A549 (cell line): ENCODE results near the gene ZNF385A. TPM values are rescaled to one million over a fixed set of nuclear protein-coding genes. Genes with fewer than 3 reads are reported as not detected.

ENCODE experiments used
- ATAC-seq, 2 experiments: fragments of 200-7000 bp in 1 of 2; fragments of >200 bp in 1 of 2; cut with Nextera tagmentation in 1 of 2; cut with Tn5 transposase in 1 of 2; 3 replicates each; pipeline versions ENCODE4 v1.8.0 to v1.9.1; 2018 to 2020; ENCODE audit warnings: mild to moderate bottlenecking in 1 of 2, moderate library complexity in 1 of 2
- CTCF ChIA-PET: fragments of 300-600 bp; sonication (Branson Sonifier 250); formaldehyde crosslinking; extraction: SDS; loops from one replicate; lab custom pipeline; 2021; ENCODE audit warnings: antibody characterized with exemption, inconsistent platforms; lab: Yijun Ruan, JAX
- POLR2A ChIA-PET: fragments of 350-600 bp; formaldehyde crosslinking; extraction: SDS; loops from one replicate; lab custom pipeline; 2021; ENCODE audit warnings: antibody characterized with exemption, inconsistent platforms; lab: Yijun Ruan, JAX
- DNase-seq, 2 experiments: peaks; one replicate each; pipeline versions ENCODE4 v3.0.0 to v3.0.0-alpha.2; 2011 to 2016; ENCODE audit warnings: low read depth in 1 of 2, low spot score in 1 of 2
- FAIRE-seq: peaks from 2 replicates; lab custom pipeline; 2011; peaks lifted over from hg19 to GRCh38; lab: Jason Lieb, UNC
- H3K27ac ChIP-seq, 2 experiments: fragments of >200 bp; sonication (Bioruptor Twin); formaldehyde crosslinking; 3 replicates each; pipeline ENCODE4 v1.5.1; 2016 to 2017
- H3K4me1 ChIP-seq: fragments of >200 bp; sonication (Bioruptor Twin); formaldehyde crosslinking; 3 replicates; pipeline ENCODE4 v1.6.1; 2016
- H3K4me2 ChIP-seq: fragments of >200 bp; sonication (Bioruptor Twin); formaldehyde crosslinking; 3 replicates; pipeline ENCODE4 v1.6.1; 2016
- H3K4me3 ChIP-seq: fragments of >200 bp; sonication (Bioruptor Twin); formaldehyde crosslinking; 3 replicates; pipeline ENCODE4 v1.5.1; 2016
- H3K9me3 ChIP-seq: fragments of >200 bp; sonication (Bioruptor Twin); formaldehyde crosslinking; 3 replicates; pipeline ENCODE4 v1.6.1; 2016
- BCL3 ChIP-seq: fragments of >200 bp; sonication (Bioruptor Twin); formaldehyde crosslinking; IDR thresholded peaks from 3 replicates; pipeline ENCODE4 v1.6.1; 2016
- BHLHE40 ChIP-seq: IDR thresholded peaks from 2 replicates; pipeline ENCODE4 v1.6.1; 2012; ENCODE audit warnings: low read depth, low read length, inconsistent platforms
- CBX2 ChIP-seq: fragments of 200-600 bp; sonication (generic); IDR thresholded peaks from 2 replicates; pipeline ENCODE4 v1.6.1; 2016; ENCODE audit warnings: low read depth, mild to moderate bottlenecking, borderline replicate concordance
- CBX8 ChIP-seq: fragments of 200-600 bp; sonication (generic); IDR thresholded peaks from 2 replicates; pipeline ENCODE4 v1.6.1; 2016
- CEBPB ChIP-seq, 2 experiments: fragments of >200 bp in 1 of 2; sonication (Bioruptor Twin) in 1 of 2; formaldehyde crosslinking in 1 of 2; IDR thresholded peaks; 2 replicates each; pipeline ENCODE4 v1.6.1; 2012 to 2016
- CTCF ChIP-seq: fragments of >200 bp; sonication (Bioruptor Twin); formaldehyde crosslinking; IDR thresholded peaks from 3 replicates; pipeline ENCODE4 v1.5.1; 2016
- E2F6 ChIP-seq: IDR thresholded peaks from 2 replicates; pipeline ENCODE4 v1.6.1; 2012; ENCODE audit warnings: low read depth, borderline replicate concordance
- EHF ChIP-seq: fragments of 250-450 bp; sonication (Bioruptor Pico); IDR thresholded peaks from 2 replicates; pipeline ENCODE4 v1.5.0; 2020; ENCODE audit warnings: mild to moderate bottlenecking
- EHMT2 ChIP-seq: fragments of 200-600 bp; sonication (generic); IDR thresholded peaks from 2 replicates; pipeline ENCODE4 v1.6.1; 2016; ENCODE audit warnings: antibody characterized with exemption, low read depth, mild to moderate bottlenecking, moderate library complexity
- ESRRA ChIP-seq: fragments of 150-350 bp; IDR thresholded peaks from 2 replicates; pipeline ENCODE4 v1.6.1; 2014; ENCODE audit warnings: mild to moderate bottlenecking, low read length, borderline replicate concordance
- FOSB ChIP-seq: fragments of 250-450 bp; sonication (Bioruptor Pico); IDR thresholded peaks from 2 replicates; pipeline ENCODE4 v1.5.0; 2020; ENCODE audit warnings: mild to moderate bottlenecking, moderate library complexity
- FOSL2 ChIP-seq, 2 experiments: fragments of 450-650 bp in 1 of 2; fragments of >200 bp in 1 of 2; sonication (Bioruptor Twin) in 1 of 2; formaldehyde crosslinking; IDR thresholded peaks; 2 replicates each; pipeline versions ENCODE4 v1.5.0 to v1.6.1; 2016 to 2020; ENCODE audit warnings: mild to moderate bottlenecking in 1 of 2, moderate library complexity in 1 of 2
- HEYL ChIP-seq: fragments of 250-450 bp; sonication (Bioruptor Pico); IDR thresholded peaks from 2 replicates; pipeline ENCODE4 v1.8.0; 2021; ENCODE audit warnings: mild to moderate bottlenecking, moderate library complexity
- HOXB5 ChIP-seq: fragments of 250-450 bp; sonication (Bioruptor Pico); IDR thresholded peaks from 2 replicates; pipeline ENCODE4 v1.5.0; 2020; ENCODE audit warnings: mild to moderate bottlenecking, moderate library complexity
- JUN ChIP-seq, 2 experiments: fragments of >200 bp; sonication (Bioruptor Twin); formaldehyde crosslinking; IDR thresholded peaks; 2 replicates in 1 of 2; 3 replicates in 1 of 2; pipeline ENCODE4 v1.6.1; 2016 to 2017
- KDM1A ChIP-seq: fragments of 200-600 bp; sonication (generic); IDR thresholded peaks from 2 replicates; pipeline ENCODE4 v1.6.1; 2016; ENCODE audit warnings: low read depth, mild to moderate bottlenecking
- MAFK ChIP-seq: fragments of 450-650 bp; IDR thresholded peaks from 2 replicates; pipeline ENCODE4 v1.6.1; 2014; ENCODE audit not compliant: partially characterized antibody
- MAZ ChIP-seq: fragments of 150-350 bp; IDR thresholded peaks from 2 replicates; pipeline ENCODE4 v1.6.1; 2014; ENCODE audit warnings: antibody characterized with exemption, low read depth, low read length, borderline replicate concordance
- MYC ChIP-seq: IDR thresholded peaks from 2 replicates; pipeline ENCODE4 v1.6.1; 2012; ENCODE audit warnings: mild to moderate bottlenecking, inconsistent platforms, low read length, improper control_type of control experiment, borderline replicate concordance
- NPAS2 ChIP-seq: fragments of 250-450 bp; sonication (Bioruptor Pico); IDR thresholded peaks from 2 replicates; pipeline ENCODE4 v1.8.0; 2022; ENCODE audit warnings: mild to moderate bottlenecking, moderate library complexity, borderline replicate concordance
- PHF8 ChIP-seq: fragments of 200-600 bp; sonication (generic); IDR thresholded peaks from 2 replicates; pipeline ENCODE4 v1.6.1; 2016; ENCODE audit warnings: low read depth, mild to moderate bottlenecking, antibody characterized with exemption, moderate library complexity, borderline replicate concordance
- POLR2A ChIP-seq: IDR thresholded peaks from 2 replicates; pipeline ENCODE4 v1.6.1; 2012; ENCODE audit warnings: mild to moderate bottlenecking, low read length
- RARB ChIP-seq: fragments of 250-450 bp; sonication (Bioruptor Pico); IDR thresholded peaks from 2 replicates; pipeline ENCODE4 v1.8.0; 2021; ENCODE audit warnings: mild to moderate bottlenecking, moderate library complexity
- SMC3 ChIP-seq: fragments of >200 bp; sonication (Bioruptor Twin); formaldehyde crosslinking; IDR thresholded peaks from 3 replicates; pipeline ENCODE4 v1.6.1; 2018; ENCODE audit warnings: inconsistent platforms
- TP53 ChIP-seq: fragments of 250-450 bp; sonication (Bioruptor Pico); IDR thresholded peaks from 2 replicates; pipeline ENCODE4 v1.5.0; 2021; ENCODE audit warnings: mild to moderate bottlenecking, moderate library complexity
- ZNF302 ChIP-seq: fragments of 250-450 bp; sonication (Bioruptor Pico); IDR thresholded peaks from 2 replicates; pipeline ENCODE4 v1.9.0; 2021; ENCODE audit warnings: inconsistent platforms, mild to moderate bottlenecking, moderate library complexity
- WGBS: methylation state at CpG from one replicate; pipeline ENCODE4 v1.1.6; 2017; ENCODE audit errors: missing lambda C conversion rate; 5-methylcytosine and 5-hydroxymethylcytosine counted together
- polyA plus RNA-seq, 4 experiments: library from polyadenylated mRNA; depleted of rRNA in 3 of 4; stranded (reverse); fragments of >200 nt; fragmentation: RNase III in 1 of 4; extraction: RNeasy Plus Mini Kit Qiagen cat#74134 plus additional on column Dnase treatment in 1 of 4; gene quantifications; 2 replicates in 3 of 4; 3 replicates in 1 of 4; pipeline ENCODE4 v1.2.3, GENCODE V29; 2011 to 2017
- TF ChIP-seq, protein P1 (sequence below): fragments of 250-450 bp; sonication (Bioruptor Pico); IDR thresholded peaks from 2 replicates; pipeline ENCODE4 v1.5.0; 2020; ENCODE audit warnings: low read depth, mild to moderate bottlenecking, moderate library complexity
- TF ChIP-seq, protein P2 (sequence below): fragments of 450-650 bp; IDR thresholded peaks from 2 replicates; pipeline ENCODE4 v1.6.1; 2014; ENCODE audit warnings: antibody characterized with exemption

Gene ZNF385A
- polyA plus RNA-seq, 2 of the 4 experiments (the other 2 are of a cell fraction) = 1.8 to 14.9 TPM

DNA sequence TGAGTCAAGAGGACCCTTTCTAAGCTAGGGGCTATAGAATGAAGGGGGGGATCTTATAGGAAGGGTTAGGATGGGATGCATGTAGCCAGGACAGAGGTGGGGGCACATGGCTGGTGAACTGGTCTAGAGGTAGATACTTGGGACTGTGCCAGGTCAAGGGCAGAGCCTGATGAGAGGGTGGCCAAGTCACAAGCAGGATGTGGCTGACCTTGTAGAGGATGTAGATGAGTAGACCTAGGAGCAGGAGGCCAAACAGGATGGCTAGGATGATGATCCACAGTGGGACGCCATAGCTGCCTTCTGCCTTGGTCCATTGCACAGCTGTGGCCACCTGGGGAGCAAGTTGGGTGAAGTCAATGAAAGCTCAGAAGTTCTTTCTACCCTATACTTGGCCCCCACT lies 12.6 kb upstream of the ZNF385A start:
- FAIRE-seq (no peak), DNase-seq (no peak), ATAC-seq (no peak)
- TF ChIP-seq POLR2A (no peak), CBX8 (no peak), FOSL2 (IDR thresholded peaks at IDR 0.05) (no peak), FOSL2 (CRISPR knock-in tag; IDR thresholded peaks at IDR 0.05) (no peak)
- TF ChIP-seq, protein P1, sequence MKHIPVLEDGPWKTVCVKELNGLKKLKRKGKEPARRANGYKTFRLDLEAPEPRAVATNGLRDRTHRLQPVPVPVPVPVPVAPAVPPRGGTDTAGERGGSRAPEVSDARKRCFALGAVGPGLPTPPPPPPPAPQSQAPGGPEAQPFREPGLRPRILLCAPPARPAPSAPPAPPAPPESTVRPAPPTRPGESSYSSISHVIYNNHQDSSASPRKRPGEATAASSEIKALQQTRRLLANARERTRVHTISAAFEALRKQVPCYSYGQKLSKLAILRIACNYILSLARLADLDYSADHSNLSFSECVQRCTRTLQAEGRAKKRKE (CRISPR knock-in tag) = no peak
- WGBS = 92% methylated on average over 1 of the region's 1 CpG
- no peak overlapping the region for H3K27ac ChIP-seq
- ChIA-PET POLR2A (no interaction called here), CTCF (interaction anchor here (1.0 to 12.7 kb wide), 5 partner anchors 12 to 180 kb away, joined by 3 to 1279 read pairs (median 44); partner anchors contain the start of genes ITGA5 and ZNF385A)
- H3K4me2 ChIP-seq = no peak overlapping the region
- no peaks in the 10 kb centered on the region for H3K9me3 ChIP-seq
- H3K4me3 ChIP-seq = no peak overlapping the region
- H3K4me1 ChIP-seq = no peaks in the 10 kb centered on the region

DNA sequence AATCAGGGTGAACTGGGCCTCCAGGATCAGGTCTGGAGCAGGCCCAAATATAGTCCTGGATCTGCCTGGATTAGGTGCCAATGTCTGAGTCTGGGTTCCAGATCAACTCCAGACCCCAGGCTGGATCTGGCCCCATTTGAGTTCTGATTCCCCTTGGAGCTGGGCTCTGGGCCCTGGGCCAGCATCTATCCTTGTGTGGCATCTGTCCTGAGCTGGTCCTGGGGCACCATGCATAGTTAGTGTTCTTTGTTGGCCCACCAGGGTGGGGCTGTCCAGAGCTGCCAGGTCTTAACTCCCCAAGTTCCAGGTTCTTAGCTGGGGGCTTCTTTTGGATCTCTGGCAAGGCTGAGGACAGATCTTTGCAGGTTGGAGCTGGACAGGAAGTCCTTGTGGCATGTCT lies 11.0 kb upstream of the ZNF385A start:
- no peak overlapping the region for H3K4me2 ChIP-seq
- POLR2A ChIA-PET = no interaction called here
- no peaks in the 10 kb centered on the region for H3K9me3 ChIP-seq
- TF ChIP-seq, protein P2, sequence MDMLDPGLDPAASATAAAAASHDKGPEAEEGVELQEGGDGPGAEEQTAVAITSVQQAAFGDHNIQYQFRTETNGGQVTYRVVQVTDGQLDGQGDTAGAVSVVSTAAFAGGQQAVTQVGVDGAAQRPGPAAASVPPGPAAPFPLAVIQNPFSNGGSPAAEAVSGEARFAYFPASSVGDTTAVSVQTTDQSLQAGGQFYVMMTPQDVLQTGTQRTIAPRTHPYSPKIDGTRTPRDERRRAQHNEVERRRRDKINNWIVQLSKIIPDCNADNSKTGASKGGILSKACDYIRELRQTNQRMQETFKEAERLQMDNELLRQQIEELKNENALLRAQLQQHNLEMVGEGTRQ = no peak
- TF ChIP-seq KDM1A = no peak
- no peak for TF ChIP-seq CBX8
- no peak for TF ChIP-seq BHLHE40
- TF ChIP-seq JUN (IDR thresholded peaks at IDR 0.05) = no peak
- TF ChIP-seq RARB (CRISPR knock-in tag) = no peak
- TF ChIP-seq NPAS2 (CRISPR knock-in tag) = no peak
- no peak for TF ChIP-seq EHMT2
- no peak for TF ChIP-seq ESRRA
- no peak for TF ChIP-seq E2F6
- TF ChIP-seq MAFK = no peak
- no peak for TF ChIP-seq BCL3
- TF ChIP-seq MAZ = no peak
- TF ChIP-seq MYC = no peak
- TF ChIP-seq FOSL2 (IDR thresholded peaks at IDR 0.05) = no peak
- no peak for TF ChIP-seq FOSL2 (CRISPR knock-in tag; IDR thresholded peaks at IDR 0.05)
- TF ChIP-seq TP53 (CRISPR knock-in tag) = no peak
- no peak for TF ChIP-seq SMC3
- no peak for TF ChIP-seq ZNF302 (CRISPR knock-in tag)
- TF ChIP-seq, all 56 proteins: peak for 0
- no peak for ATAC-seq
- no peak for FAIRE-seq
- Histone ChIP-seq H3K27ac (no peak overlapping the region), H3K4me1 (peaks cover 3% of the 10 kb centered on the region; the same call in 2 of the 3 replicates), H3K4me3 (no peak overlapping the region)
- CTCF ChIA-PET = interaction anchor here (0.9 to 12.7 kb wide), 6 partner anchors 8 to 39 kb away, joined by 3 to 1279 read pairs (median 6); partner anchors contain the start of genes ITGA5 and ZNF385A
- no peak for DNase-seq

DNA sequence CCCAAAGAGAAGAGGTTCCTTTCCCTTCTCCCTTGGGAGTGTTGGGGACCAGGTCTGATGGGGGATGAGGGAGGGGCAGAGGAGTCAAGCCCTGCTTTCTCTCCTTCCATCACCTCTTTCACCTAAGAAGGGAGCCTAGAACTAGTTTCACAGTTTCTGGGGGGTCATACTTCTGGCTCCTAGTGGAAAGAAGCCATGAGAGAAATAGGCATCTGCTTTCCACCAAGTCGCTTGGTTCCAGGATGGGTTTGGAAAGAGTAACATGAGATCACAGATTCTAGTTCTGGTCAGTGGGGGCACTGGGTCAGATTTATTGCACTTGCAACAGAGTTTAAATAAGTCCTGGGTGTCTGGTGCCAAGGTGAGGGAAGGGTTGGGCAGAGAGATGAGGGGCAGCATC lies 10.5 kb upstream of the ZNF385A start:
- no peak for FAIRE-seq
- no peak overlapping the region for H3K4me2 ChIP-seq
- no peak overlapping the region for H3K4me3 ChIP-seq
- TF ChIP-seq CTCF (no peak), MAZ (no peak), HEYL (CRISPR knock-in tag) (no peak), PHF8 (no peak), CEBPB (IDR thresholded peaks at IDR 0.05) (no peak), POLR2A (no peak), ESRRA (no peak), CBX2 (no peak), KDM1A (no peak), FOSB (CRISPR knock-in tag) (no peak), EHF (CRISPR knock-in tag) (no peak), SMC3 (no peak), HOXB5 (CRISPR knock-in tag) (no peak)

More for the DNA sequence above, 10.5 kb upstream of the ZNF385A start:
- ChIA-PET POLR2A (no interaction called here), CTCF (interaction anchor here (1.3 to 12.7 kb wide), 5 partner anchors 9 to 39 kb away, joined by 4 to 1279 read pairs (median 6); partner anchors contain the start of genes ITGA5 and ZNF385A)
- Histone ChIP-seq H3K27ac (no peak overlapping the region), H3K9me3 (no peaks in the 10 kb centered on the region), H3K4me1 (peaks cover 7% of the 10 kb centered on the region; the same call in 2 of the 3 replicates)
- no peak for ATAC-seq
- no peak for DNase-seq
- WGBS = 96% methylated on average over 1 of the region's 1 CpG
